CD4-positive, alpha-beta T cell treated with Interleukin-6 for 4 hours (primary cell): ENCODE measurements around the gene SLC35F3.

Source experiments
- DNase-seq: peaks from one replicate; pipeline ENCODE4 v3.0.0-alpha.2; 2020; ENCODE audit warnings: mixed read lengths

SLC35F3 gene

DNA sequence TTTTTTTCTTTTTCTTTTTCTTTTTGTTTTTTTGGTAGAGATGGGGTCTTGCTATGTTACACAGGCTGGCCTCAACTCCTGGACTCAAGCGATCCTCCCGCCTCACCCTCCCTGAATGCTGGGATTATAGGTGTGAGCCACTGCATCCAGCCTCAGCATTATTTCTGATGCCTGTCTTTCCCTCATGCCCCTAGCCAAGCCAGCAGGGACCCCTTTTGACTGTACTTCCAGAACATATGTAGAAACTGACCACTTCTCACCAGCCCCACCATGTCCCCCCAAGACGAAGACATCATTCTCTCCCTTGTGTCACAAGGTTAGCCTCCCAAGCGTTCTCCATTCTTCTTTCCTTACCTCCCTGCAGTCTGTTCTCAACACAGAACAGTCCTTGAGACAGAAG lies 360.8 kb downstream of the SLC35F3 start:
- DNase-seq, result no peak

DNA sequence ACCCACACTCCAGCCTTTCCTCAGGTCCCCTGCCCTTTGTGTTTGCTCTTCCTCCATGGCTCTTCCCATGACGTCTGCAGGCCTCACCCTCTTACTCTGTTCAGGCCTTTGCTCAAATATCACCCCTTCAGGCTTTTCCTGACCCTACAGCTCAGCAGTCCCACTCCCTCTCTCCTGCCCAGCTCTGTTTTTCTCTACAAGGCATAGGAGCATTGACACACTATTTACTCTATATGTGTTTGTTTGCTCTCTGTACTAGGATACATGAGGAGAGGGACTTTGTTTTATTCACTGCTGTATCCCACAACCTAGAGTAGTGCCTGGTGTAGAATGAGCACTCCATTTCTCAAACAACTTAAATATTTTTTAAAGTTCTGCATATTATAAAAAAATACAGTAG lies 361.4 kb downstream of the SLC35F3 start:
- no peak for DNase-seq

DNA sequence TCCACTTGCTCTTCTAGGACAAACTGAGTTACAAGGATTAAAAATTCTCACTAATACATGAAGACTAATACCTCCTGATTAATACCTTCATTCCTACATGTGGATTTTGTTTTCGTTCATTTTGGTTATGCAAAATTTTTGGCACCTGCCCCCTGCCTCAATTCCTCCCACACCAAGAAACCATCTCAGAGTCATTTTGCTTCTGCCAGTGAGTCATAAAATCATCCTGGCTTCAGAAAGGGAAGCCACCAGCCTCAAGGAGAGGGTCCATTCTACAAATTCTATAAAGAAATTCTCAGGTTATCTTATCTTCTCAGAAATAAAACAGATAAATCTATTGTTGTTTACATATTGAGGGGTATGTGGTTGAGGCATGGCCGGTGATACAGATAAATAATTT lies 365.6 kb downstream of the SLC35F3 start:
- no peak for DNase-seq

DNA sequence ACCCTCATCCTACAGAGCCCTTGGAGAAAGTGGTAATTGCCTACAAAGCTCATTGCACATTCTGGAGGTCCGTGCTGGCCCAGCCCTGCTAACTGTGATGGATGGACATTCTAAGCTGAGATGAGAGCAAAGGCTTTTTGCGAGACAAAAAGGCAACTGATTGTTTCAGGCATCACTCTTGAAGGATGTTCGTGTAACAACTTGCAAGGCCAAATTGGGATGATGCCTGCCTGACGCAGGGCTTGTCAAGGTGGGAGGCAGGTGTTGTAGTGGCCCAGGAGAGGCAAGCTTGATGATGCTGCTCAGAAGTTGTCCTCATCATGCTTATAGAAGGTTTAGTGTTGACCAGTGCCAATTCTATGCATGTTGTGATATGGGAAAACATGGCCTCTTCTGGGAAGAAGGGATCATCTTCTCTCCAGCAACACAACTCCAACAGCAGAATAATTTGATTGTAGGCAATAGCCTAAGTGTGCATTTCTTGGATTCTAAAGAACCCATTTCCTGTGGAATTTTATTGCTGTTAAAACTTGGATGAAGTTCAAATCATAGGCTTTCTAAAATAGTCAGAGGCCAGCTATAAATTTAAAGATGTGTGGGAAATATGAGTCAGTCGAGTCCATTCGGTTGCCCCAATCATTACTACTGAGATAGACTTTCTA lies 366.2 kb downstream of the SLC35F3 start:
- no peak for DNase-seq

DNA sequence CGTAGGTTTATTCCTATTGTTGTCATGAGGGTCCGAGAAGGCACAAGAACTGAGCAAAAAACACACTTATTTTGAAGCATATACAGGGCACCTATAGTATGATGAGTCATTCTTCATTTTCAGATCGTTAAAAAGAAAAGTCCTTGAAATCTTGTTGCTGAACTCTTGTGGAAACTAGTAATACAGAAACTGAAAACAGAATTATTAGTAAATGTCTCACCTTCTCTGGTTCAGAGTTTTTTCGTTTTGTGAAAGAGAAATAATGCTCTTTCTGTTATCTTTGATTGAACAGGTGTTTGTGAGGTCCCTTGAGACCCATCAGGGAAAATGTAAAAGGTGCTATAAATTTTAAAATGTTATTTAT lies 366.7 kb downstream of the SLC35F3 start:
- DNase-seq, result no peak

DNA sequence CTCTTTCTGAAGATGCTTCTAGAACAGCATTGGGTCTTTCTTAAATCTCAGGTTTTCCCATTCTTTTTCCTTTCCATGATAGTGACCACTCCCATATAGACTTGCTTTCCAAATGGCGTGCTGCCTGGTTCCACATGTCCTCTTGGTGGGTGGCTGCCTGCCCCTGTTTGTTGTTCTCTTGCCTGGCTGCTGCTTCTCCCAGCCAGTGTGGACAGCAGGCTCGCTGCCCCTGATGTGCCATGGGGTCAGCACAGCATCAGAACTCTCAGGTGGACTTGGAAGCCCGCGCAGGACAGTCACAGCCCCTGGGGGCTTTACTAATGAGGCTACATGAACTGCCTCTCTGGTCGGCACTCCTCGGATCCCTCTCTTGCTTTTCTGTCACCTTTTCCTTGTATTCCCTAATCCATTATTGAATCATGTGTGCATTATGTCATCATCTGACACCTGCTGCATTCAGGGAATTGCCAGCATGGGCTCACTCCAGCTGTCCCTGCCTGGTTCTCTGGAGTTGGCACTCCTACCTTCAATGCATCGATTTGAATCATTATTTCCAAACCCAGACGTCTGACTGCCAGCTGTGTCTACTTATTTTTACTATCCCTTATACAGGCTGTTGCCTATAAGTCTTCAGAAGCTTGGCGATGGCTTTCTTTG lies 368.3 kb downstream of the SLC35F3 start:
- DNase-seq, result no peak

DNA sequence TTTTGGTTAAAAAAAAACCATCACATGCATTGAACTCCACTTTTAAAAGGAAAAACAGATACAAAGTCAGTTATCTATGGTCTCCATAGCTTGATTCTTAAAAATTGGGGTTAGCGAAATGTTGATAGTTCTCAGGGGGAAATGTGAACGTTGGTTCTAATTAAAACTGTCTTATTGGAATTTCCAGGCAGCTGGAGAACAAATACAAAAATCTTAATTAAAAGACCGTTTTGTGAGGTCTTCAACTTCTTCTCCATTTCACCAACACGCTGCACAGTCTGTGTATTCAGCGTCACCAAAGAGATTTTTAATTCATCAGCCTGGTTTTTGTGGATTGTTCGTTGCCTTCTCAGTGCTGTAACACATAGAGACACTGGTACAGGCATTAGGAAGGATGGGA lies 369.5 kb downstream of the SLC35F3 start:
- no peak for DNase-seq

DNA sequence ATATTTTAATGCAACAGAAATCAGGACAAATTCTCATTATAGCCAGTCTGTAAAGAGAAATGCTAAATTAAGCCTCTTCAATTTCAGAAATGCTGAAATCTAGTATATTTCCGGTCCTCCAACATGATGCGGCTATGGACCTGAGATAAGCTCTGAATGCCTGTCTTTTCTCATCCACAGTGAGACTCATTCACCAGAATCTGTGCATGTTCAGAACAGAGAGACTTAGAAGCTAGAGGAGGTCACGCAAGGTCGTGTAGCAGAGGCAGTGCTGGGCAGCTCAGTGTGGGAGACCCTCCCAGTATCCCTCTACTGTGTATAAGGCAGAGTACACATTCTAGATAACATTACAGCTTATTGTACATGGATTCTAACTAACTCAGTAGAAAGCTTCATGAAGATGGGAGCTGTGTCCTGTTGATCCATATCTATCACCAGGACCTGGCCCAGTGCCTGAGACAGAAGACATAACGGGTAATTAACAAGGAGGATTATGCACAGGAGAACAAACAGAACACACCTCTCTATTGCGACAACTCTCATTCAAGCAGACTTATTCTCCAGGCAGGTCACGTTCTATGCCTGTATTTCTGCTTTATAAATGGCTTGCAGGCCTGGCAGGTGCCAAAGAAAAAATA lies 371.8 kb downstream of the SLC35F3 start:
- no peak for DNase-seq

DNA sequence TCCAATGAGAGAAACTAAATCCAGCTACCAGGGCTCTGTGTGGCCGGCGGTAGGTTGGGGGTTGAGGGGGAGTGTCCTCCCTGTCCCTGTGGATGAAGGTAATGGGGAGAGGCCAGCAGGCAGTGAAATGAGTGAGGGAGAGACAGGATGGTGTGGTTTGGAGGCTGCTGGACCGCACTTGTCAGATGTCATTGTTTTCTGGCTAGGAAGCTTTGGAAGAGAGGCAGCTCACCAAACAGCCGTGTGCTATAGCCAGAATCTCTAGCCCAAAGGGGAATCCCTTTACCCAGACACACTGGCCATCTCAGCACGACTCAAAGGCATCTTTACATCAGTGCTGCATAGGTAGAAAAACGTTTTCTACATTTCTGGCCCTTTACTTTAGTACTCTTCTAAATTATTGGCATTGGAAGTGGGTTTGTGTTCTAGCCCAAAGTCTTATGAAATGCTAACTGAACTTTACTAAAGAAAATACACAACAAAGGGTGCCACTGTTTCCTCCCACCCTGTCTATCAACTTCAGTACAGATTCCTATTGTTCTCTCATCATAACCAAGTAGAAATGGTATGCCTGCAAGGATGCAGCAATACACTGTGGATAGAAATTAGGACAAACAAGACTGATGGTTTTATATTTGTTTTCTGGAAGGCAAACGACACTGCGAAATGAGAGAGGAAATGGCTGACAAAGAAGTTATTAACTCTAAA lies 372.8 kb downstream of the SLC35F3 start:
- no peak for DNase-seq

DNA sequence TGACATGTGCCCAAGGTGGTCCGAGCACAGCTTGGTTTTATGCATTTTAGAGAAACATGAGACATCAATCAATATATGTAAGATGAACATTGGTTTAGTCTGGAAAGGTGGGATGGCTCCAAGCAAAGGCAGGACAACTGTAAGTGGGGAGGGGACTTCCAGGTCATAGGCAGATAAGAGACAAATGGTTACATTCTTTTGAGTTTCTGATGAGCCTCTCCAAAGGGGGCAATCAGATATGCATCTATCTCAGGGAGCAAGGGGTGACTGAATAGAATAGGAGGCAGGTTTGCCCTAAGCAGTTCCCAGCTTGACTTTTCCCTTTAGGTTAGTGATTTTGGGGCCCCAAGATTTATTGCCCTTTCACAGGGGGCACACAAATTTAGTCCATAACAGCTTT lies 374.5 kb downstream of the SLC35F3 start:
- no peak for DNase-seq

DNA sequence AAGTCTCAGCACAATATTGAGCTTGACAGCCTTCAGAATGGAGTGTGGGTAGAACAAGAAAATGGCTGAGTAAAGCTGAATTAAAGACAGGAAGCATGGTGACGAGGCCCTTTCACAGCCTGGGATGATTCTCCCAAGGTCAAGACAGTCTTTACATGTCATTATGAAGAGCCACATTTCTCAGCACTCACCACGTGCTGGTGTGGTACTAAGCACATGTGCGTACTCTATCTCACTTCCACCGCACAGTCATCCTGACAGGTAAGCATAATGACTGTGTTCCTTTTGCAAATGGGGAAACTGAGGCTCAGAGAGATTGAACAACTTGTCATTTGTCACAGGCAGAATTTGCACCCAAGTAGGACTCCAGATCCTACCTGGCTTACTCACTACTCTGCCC lies 376.0 kb downstream of the SLC35F3 start:
- DNase-seq, result no peak

DNA sequence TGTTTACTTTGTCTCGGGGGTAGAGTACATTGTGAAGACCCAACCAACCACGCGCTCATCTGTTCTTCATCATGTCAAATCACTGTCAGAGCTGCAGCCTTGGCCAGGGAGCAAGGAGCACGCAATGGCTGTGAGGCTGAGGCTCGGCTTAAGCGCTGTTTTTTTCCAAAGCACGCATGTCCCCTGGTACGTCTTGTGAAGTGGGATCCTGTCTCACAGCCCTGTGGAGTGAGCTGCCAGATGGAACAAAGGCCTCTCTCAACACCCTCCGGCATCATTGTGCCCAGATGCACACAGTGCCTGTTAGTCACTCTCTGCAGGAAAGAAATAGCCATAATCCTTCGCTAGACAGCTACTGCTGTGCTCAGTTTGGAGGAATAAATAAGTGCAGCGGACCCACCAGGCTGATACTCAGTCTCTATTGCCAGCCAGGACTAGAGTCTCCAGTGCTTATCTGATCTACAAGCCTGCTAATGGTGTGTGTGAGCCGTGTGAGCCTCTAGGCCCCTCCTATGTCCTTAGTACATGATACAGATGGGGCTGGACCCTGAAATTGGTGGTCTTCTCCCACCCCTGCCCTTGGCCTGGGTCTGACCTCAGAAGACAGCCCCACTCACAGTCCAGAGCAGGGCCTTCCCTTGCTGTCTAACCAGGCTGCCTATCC lies 377.5 kb downstream of the SLC35F3 start:
- no peak for DNase-seq

DNA sequence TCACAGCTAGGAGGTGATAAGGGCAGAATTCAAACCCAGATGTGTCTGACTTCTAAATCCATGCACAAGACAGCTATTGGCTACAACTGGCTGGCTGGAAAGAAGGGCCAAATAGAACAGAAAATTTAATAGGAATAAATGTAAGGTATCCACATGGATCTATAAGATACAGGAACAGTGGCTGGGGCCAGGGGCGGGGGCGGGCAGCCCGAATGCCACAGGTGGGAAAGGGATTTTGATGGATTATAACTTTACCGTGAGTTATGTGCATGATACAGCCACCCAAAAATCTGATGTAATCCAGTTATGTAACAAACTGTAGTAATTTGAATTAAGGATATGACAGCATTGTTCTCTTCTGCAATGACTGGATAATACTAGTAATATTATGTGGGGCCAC lies 381.7 kb downstream of the SLC35F3 start:
- no peak for DNase-seq

DNA sequence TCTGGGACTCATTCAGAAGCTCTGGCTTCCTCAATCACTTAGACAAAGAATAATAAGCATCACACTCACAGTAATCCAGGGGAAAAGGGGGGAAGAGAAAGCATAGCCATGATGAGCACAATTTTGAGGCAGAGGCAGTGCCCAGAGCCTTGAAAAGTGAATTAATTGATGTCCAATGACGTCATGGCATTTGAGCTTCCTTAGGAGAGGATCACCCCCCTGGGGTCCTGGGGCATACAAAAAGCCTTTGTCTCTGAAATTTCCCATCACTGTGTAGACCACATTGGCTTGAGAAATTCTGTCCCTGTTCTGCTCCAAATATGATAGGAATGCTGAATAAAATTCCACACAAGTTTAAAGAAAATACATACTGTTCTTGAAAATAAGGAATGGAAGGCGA lies 384.5 kb downstream of the SLC35F3 start:
- DNase-seq, result no peak

DNA sequence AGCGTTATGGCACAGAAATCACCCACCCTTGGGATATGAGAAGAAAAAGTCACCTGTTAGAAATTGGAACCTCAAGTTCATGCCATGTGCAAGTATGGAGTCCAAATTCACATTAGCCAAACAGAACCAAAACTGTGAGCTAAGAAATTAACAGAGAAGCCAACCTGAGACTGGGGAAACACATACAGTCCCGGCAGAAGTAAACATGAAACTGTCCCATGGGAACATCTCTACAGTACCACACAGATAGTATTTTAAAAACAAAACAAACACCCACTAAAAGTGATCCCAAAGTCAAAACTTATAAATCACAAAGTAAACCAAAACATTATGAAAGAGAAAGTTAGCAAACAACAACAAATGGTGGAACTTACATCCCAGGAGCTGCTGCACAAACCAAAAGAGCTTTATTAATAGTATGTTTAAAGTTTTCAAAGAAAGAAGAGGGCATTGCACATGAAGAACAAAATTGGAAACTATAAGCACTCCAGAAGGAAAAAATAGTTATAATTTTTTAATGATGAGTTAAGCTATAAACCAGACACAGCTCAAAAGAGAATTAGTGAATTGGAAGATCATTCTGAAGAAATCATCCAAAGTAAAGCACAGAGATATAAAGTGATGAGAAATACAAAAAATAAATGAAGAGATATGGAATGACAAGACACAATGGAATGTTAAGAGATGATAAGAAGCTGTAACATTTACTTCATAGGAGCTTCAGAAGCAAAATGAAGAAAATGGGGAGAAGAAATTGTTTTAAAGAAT lies 385.2 kb downstream of the SLC35F3 start:
- DNase-seq, result no peak

DNA sequence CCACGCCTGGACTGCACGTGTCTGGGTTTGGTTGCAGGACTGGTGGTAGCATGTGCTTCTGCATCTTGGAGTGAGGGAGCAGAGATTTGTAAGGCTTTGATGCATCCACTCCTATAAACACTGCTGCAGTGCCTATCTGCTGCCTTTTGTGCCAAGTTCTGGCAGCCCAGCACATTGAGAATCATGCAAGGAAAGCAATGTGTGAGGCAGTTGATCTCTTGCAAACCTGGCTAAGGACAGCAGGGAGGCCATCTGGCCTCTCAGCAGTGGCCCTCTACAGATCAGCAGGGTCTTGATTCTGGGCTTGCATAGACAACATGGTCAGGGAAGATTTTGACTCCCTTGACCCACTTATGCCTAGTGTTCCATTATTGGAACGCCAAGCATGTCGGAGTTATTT lies 387.5 kb downstream of the SLC35F3 start:
- no peak for DNase-seq

DNA sequence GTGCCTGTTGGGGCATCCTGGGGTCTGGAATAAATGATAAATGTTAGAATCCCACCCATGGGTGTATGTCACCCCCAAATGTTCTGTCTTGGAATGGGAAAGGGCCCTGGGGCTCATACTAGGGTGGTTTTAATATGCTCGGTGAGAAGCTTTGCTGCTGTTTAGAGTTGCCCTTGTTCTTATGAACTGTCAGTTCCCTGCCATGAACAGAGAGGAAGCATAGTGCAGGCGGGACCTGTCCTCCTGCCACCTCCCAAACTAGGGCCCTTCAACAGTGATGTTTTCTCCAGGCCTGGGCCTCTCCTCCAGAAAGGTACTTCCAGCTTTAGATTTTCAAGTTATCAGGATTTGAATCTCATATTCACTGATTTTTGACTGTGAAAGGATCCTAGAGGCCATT lies 388.1 kb downstream of the SLC35F3 start:
- DNase-seq, result no peak

DNA sequence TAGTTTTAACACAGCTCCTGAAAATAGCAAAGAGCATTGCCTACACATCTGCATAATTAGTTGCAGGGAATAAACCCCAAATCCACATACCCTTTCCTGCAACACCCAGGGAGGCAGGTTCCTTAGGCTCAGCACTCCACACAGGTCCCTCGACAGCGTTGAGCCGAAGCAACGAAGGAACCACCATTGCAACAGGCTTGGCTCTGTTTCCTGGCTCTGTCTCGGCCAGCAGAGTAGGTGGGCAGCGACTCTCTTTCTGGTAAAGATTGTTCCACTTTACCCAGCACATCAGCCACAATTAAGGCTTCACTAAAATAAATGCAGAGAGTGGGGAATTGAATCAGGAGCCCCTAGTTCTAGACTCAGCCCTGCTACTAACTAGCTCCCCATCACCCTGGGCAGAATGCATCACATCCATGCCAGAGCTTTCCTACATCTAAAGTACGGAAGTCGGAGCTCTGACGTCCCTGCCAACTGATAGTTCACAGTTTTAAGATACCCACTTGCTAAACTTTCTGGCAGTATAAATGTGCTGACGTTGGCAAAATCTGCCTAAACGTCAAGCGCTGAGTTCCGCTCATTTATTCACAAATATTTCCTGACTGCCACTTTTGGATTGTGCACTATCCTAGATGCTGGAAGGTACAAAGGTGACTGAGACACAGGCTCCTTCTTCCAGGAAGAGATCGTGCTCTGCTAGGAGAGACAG lies 389.8 kb downstream of the SLC35F3 start:
- DNase-seq, result no peak

DNA sequence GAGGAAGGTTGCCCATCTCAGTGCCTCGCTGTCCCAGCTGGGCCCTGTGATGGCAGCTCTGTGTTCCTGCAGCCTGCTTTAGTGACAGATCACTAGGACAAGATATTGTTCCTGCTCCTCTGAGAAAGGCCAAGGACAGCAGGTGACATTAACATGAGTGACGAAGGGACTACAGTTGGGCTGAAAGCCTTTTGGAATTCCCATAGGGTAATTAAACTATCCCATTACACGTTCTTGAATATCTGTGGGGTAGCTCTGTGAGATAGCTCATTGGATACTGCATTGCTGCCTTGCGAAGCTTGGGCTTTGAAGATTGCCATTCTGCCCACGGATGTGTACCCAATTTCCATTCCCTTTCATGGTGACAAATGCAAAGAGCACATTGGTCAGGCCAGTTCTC lies 390.6 kb downstream of the SLC35F3 start:
- no peak for DNase-seq

DNA sequence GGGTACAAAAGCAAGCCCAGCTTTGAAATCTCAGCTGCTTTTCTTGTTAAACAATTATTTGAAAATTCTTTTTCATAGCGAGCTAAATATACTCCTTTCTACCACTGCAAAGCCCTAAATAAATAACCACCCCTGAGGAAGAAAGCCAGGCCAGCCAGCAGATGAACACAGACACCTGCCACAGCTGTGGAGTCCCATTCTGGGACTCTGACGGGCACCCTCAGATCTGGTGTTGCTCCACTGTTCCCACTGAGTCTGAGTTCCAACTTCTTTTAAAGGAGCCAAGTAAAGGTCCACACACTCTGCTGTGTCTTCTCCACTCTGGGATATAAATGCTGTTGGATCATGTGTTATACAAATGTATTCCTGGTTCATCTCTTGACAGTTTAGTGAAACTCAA lies 391.1 kb downstream of the SLC35F3 start:
- DNase-seq, result no peak

DNA sequence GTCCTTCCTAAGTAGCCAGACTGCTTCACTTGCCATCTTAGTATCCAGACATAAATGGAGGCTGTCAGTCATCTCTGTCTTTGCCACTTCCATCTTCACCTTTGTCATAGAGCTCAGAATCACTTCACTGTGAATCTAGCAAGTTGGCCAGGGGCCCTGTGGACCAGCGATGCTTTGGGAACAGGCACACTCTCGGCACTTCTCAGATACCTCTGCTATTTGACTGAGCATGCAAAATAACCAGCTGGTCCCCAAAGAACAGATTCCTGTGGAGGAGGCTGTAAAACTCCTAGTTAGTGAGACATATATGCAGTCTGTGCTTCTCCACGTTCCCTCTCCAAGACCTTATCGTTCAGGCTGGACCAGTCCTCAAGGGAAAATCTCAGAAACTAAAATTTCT lies 392.0 kb downstream of the SLC35F3 start:
- no peak for DNase-seq

DNA sequence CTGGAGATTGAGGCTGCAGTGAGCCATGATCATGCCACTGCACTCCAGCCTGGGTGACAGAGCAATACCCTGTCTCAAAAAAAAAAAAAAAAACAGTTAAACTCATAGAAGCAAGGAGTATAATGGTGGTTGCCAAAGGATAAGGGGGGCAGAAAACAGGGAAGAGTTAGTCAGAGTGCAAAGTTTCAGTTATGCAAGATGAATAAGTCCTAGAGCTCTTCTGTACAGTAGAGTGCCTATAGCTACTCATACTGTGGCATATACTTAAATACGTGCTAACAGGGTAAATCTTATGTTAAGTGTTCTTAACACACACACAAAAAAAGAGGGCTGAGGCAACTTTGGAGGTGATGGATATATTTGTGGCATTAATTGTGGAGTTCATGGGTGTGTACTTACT lies 393.2 kb downstream of the SLC35F3 start:
- no peak for DNase-seq
